Spinal cord (tissue), 10 donors: ENCODE data around the gene DOCK9. TPM values are rescaled to one million over a fixed set of nuclear protein-coding genes. Genes with fewer than 3 reads are reported as not detected.

ENCODE experiments used
- DNase-seq, 6 donors: peaks; one replicate each; pipeline versions ENCODE4 v3.0.0 to v3.0.0-alpha.2; 2013 to 2015; ENCODE audit warnings: low spot score in 6 of 6, low read depth in 4 of 6
- H3K27ac ChIP-seq: one replicate; pipeline ENCODE4 v1.5.1; 2013; ENCODE audit warnings: low read depth, low read length, control low read depth
- H3K27me3 ChIP-seq: one replicate; pipeline ENCODE4 v1.6.1; 2013; ENCODE audit warnings: low read length; ENCODE audit not compliant: control insufficient read depth, insufficient read depth
- H3K36me3 ChIP-seq: one replicate; pipeline ENCODE4 v1.6.1; 2013; ENCODE audit warnings: low read length; ENCODE audit not compliant: control insufficient read depth, insufficient read depth
- H3K4me1 ChIP-seq: one replicate; pipeline ENCODE4 v1.6.1; 2013; ENCODE audit warnings: low read length; ENCODE audit not compliant: control insufficient read depth, insufficient read depth
- H3K4me3 ChIP-seq: one replicate; pipeline ENCODE4 v1.5.1; 2013; ENCODE audit warnings: low read depth, low read length, control low read depth
- H3K9me3 ChIP-seq: one replicate; pipeline ENCODE4 v1.6.1; 2013; ENCODE audit warnings: low read length; ENCODE audit not compliant: control insufficient read depth, insufficient read depth
- WGBS: methylation state at CpG from one replicate; pipeline ENCODE4 v1.1.5; 2013; ENCODE audit warnings: missing lambda C conversion rate; ENCODE audit not compliant: insufficient coverage; 5-methylcytosine and 5-hydroxymethylcytosine counted together
- polyA plus RNA-seq, 2 donors: library from polyadenylated mRNA; unstranded; fragments of 120-200 nt; gene quantifications; one replicate each; pipeline ENCODE4 v1.2.1, GENCODE V29; 2013; ENCODE audit not compliant: insufficient read length in 2 of 2
- total RNA-seq, 2 donors: library from RNA; depleted of rRNA in 1 of 2; stranded (reverse); fragments of 120-200 nt in 1 of 2; fragments of >200 nt in 1 of 2; gene quantifications; one replicate each; pipeline versions ENCODE4 v1.2.3 to v1.2.4, GENCODE V29; 2013 to 2014
- donor health status: healthy.

The DOCK9 gene
- total and polyA plus RNA-seq, 4 donors, result 74.4 to 117 (median 97.3) TPM

DNA sequence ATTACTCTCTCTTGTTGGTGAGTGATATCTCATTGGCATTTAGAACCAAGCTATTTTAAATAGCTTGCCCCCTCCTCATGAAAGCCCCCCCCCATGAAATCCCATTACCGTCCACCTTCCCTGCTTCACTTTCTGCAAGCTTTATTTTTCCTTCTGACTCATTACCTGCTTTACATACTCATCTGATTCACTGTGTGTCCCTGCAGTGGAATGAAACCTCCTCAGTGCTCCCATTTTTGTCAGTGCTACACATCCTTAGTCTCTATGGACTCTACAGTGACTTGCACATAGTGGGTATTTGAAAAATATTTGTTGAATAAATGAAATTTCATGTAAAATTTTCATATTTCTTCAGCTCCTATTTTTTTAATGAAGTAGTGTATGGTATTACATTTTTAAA is 62.3 kb downstream of the DOCK9 start:
- no peak for DNase-seq
- 40% methylated on average over 1 of the region's 1 CpG for WGBS
- Histone ChIP-seq H3K4me3 (no peak overlapping the region), H3K27me3 (no peaks in the 10 kb centered on the region), H3K27ac (no peak overlapping the region), H3K4me1 (no peaks in the 10 kb centered on the region), H3K9me3 (no peaks in the 10 kb centered on the region), H3K36me3 (no peaks in the 10 kb centered on the region)

DNA sequence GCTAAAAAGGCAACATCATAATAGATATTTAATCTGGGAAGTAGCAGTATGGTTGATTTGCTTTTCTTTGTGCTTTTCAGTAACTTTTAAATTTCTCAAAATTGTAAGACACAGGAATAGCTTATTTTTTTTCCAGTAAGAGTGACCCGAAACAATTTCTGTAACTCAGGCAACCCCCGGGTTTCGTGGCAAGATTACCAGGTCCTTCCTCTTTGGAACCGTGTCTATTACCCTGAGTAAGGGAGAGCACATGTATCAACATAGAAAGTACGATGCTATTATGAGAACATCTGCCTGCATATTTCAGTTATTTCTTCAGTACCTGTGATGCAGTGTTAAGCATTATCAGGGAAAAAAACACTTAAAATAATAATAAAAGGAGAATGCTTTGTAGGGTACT is 64.1 kb downstream of the DOCK9 start:
- Histone ChIP-seq H3K27me3 (no peaks in the 10 kb centered on the region), H3K4me1 (no peaks in the 10 kb centered on the region), H3K36me3 (no peaks in the 10 kb centered on the region), H3K9me3 (no peaks in the 10 kb centered on the region), H3K27ac (no peak overlapping the region), H3K4me3 (no peak overlapping the region)
- no peak for DNase-seq
- no CpG with 5 or more reads among the region's 5 CpGs for WGBS

DNA sequence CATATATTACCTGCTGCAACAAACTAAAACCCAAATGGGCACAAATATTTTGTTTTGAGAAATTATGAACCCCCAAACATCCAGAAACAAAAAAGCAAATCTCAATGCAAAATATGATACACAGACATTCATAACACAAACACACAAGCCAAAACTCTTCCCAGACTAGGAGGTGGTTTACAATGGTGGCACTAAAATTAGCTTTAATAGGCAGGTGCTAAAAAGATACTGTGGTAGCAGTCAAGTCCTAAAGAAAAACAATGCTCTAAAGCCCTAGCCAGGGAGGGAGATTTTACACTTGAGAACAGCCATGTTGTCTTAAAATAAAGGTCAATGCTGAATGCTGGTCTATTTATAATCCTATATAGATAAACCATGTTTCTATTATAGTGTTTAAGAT is 65.0 kb downstream of the DOCK9 start:
- Histone ChIP-seq H3K27ac (no peak overlapping the region), H3K4me1 (no peaks in the 10 kb centered on the region), H3K4me3 (no peak overlapping the region), H3K9me3 (no peaks in the 10 kb centered on the region), H3K36me3 (no peaks in the 10 kb centered on the region), H3K27me3 (no peaks in the 10 kb centered on the region)
- no peak for DNase-seq

DNA sequence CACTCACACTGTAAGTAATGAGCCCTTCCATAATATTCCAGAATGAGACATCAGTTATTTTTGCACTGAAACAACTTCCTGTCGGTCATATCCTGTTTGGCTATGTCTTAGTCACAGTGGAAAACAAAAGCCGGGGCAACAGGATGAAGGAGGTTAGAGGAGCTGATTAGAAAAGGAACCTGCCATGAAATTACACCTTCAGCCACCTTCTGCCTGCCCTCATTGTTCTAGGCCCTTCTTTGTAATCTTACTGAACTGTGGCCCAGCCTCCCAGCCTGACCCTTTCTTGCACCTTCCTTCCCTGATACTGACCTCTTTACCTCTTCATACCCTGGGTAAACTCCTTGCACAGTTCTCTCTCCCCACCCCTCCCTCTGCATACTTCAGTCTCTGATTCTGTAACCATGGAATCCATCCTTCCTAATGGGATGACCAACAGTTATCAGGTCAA is 67.3 kb downstream of the DOCK9 start:
- no peak overlapping the region for H3K4me3 ChIP-seq
- H3K27ac ChIP-seq, result no peak overlapping the region
- no peaks in the 10 kb centered on the region for H3K27me3 ChIP-seq
- DNase-seq, result no peak
- 83% methylated on average over 1 of the region's 2 CpGs for WGBS
- no peaks in the 10 kb centered on the region for H3K36me3 ChIP-seq
- no peaks in the 10 kb centered on the region for H3K9me3 ChIP-seq
- H3K4me1 ChIP-seq, result no peaks in the 10 kb centered on the region

DNA sequence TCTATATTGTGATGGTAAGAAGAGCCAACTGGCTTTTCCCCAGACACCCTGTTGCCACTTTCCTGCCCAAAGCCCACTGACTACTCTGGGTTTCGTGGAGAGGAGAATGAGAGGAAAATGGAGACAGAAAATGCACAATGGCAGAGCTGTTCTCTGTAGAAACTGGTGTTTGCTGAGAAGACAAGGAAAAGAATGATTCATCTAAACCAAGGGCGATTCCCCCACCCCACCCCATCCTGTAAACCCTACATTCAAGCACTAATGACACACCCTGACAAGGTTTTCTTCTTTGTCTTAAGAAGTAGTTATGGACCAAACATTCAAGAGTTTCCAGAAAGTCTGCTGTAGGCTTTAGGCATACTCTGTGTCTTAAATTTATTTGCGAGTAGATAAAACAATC is 68.8 kb downstream of the DOCK9 start:
- Histone ChIP-seq H3K9me3 (no peaks in the 10 kb centered on the region), H3K4me1 (no peaks in the 10 kb centered on the region), H3K4me3 (no peak overlapping the region), H3K36me3 (no peaks in the 10 kb centered on the region), H3K27me3 (no peaks in the 10 kb centered on the region), H3K27ac (no peak overlapping the region)
- DNase-seq, result no peak
- 100% methylated on average over 1 of the region's 3 CpGs for WGBS

DNA sequence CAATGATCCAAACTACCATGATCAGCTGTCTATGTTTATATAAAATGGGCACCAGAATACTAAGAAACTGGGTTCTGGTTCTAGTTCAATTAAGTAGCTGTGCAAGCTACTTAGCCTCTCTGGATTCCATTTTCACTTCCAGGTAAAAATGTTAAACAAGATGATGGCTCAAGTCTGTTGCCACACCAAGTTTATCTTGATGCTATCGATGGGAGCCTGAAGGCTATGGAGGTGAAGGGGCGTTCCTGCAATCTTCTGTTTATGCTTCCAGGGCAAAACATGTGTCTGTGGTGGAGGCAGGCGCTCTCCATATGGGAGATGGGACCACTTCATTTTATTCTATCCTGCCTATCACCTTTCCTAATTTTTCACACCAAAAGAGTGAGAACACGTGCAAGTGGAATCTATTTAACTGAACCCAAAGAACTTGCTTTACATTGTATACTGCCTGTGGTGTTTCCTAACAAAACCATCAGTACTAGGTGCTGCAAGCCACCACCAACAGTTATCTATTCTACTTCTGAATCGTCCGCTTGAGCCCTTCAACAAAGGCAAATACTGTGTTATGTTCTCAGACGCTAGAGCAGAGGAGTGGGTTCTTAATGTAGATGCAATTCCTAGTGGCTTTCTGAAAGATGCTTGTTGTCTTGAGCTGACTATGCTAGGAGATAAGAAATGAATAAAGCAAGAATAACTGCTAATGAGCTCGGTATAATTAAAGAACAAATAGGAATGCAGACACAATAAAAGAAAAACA is 70.9 kb downstream of the DOCK9 start:
- H3K27ac ChIP-seq, result no peak overlapping the region
- WGBS, result 78% methylated on average over 3 of the region's 8 CpGs

DNA sequence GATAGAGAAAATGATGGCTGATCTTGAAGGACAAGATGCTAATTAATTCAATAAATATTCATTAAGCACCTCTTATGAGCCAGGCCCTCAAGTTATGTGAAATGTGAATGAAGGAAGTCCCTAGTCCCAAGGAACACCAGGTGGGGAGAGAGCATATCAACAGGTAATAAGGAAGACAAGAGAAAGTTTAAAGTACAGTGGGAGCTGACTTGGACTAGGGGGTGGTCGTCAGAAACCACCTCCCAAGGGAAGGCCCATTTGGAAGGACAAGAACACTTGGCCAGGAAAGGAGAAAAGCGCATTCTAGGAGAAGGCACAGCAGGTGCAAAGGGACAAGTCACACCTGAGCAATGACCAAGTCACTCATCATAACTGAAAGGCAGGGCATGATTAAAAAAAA is 72.7 kb downstream of the DOCK9 start:
- no peak overlapping the region for H3K4me3 ChIP-seq
- no peaks in the 10 kb centered on the region for H3K36me3 ChIP-seq
- 90% methylated on average over 1 of the region's 2 CpGs for WGBS
- no peak overlapping the region for H3K27ac ChIP-seq
- no peak for DNase-seq
- H3K27me3 ChIP-seq, result no peaks in the 10 kb centered on the region
- H3K4me1 ChIP-seq, result no peaks in the 10 kb centered on the region
- no peaks in the 10 kb centered on the region for H3K9me3 ChIP-seq

More for the DNA sequence above, 70.9 kb downstream of the DOCK9 start:
- no peaks in the 10 kb centered on the region for H3K27me3 ChIP-seq
- H3K4me3 ChIP-seq, result no peak overlapping the region
- DNase-seq, result peak in 1 of 6 donors; percentile 39
- no peaks in the 10 kb centered on the region for H3K9me3 ChIP-seq
- H3K36me3 ChIP-seq, result no peaks in the 10 kb centered on the region
- H3K4me1 ChIP-seq, result no peaks in the 10 kb centered on the region

DNA sequence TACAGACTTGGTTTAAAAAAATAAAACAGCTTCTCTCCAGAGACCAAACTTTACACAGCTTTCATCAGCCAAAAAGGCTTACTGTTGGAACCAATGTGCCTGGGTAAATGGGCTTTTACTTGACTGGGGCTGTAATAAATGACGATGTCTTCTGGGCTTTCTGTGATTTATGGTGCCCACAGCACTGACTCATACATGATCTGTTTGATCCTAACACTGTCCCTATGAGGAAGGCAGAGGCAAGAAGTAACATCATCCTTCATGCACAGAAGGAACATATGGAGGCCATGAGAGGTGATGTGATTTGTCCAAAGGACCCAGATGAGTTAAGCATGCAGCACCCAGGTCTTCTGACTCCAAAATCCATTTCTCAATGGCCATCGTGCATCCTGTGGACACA is 77.4 kb downstream of the DOCK9 start:
- H3K9me3 ChIP-seq, result no peaks in the 10 kb centered on the region
- H3K4me3 ChIP-seq, result no peak overlapping the region
- no peak overlapping the region for H3K27ac ChIP-seq
- H3K27me3 ChIP-seq, result no peaks in the 10 kb centered on the region
- WGBS, result no CpG with 5 or more reads among the region's 2 CpGs
- H3K36me3 ChIP-seq, result no peaks in the 10 kb centered on the region
- no peaks in the 10 kb centered on the region for H3K4me1 ChIP-seq
- DNase-seq, result no peak

DNA sequence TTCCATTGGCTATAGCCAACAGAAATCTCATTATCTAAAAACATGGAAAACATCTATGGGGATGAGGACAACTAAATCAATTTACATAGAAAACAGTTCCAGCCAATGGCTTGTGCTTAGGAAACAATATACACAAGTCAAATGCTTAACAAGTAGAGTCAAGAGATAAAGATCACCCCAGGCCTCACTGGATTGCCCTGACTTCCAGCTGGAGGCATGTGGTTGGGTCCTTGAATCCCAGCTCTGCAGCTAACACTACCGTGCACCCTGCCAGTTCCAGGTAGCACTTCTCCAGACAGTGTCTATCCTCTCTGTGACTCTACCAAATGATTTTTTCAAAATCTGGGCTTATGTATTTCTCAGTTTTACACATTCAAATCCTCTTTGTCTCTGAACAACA is 80.2 kb downstream of the DOCK9 start:
- no peaks in the 10 kb centered on the region for H3K27me3 ChIP-seq
- H3K9me3 ChIP-seq, result no peaks in the 10 kb centered on the region
- no peak overlapping the region for H3K27ac ChIP-seq
- DNase-seq, result no peak
- H3K4me1 ChIP-seq, result no peaks in the 10 kb centered on the region
- H3K4me3 ChIP-seq, result no peak overlapping the region
- H3K36me3 ChIP-seq, result no peaks in the 10 kb centered on the region
- WGBS, result 100% methylated on average over 1 of the region's 1 CpG

DNA sequence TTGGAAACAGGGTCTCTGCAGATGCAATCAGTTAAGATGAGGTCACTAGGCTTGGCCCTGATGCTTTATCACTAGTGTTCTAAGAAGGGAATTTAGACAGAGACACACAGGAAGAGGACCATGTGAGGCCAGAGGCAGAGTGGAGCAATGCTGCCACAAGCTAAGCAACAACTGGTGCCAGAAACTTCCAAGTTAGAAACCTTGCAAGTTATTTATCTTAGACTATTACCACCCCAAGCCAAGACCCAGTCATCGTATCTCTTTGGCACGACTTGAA is 81.1 kb downstream of the DOCK9 start:
- no peaks in the 10 kb centered on the region for H3K4me1 ChIP-seq
- no peak overlapping the region for H3K27ac ChIP-seq
- no peaks in the 10 kb centered on the region for H3K36me3 ChIP-seq
- H3K9me3 ChIP-seq, result no peaks in the 10 kb centered on the region
- no peaks in the 10 kb centered on the region for H3K27me3 ChIP-seq
- H3K4me3 ChIP-seq, result no peak overlapping the region
- DNase-seq, result no peak
- 94% methylated on average over 2 of the region's 2 CpGs for WGBS
